HepG2 (cell line): ENCODE results near the gene PPP1CB. TPM values are rescaled to one million over a fixed set of nuclear protein-coding genes. Genes with fewer than 3 reads are reported as not detected.

Source experiments
- ATAC-seq: fragments of 200-7000 bp; cut with Tn5 transposase; 3 replicates; pipeline ENCODE4 v1.9.1; 2020; ENCODE audit warnings: mild to moderate bottlenecking, moderate library complexity
- BruUV-seq: library from RNA; stranded (reverse); fragments of 400-500 nt; replicated peaks from 2 replicates; lab custom pipeline; 2021; lab: Mats Ljungman, UMichigan
- CTCF ChIA-PET: fragments of 300-600 bp; formaldehyde crosslinking; extraction: SDS; loops from one replicate; lab custom pipeline; 2021; ENCODE audit warnings: low total read pairs, inconsistent platforms, low intra/inter-chr PET ratio; lab: Yijun Ruan, JAX
- POLR2A ChIA-PET: fragments of 350-600 bp; sonication (Branson Sonifier 250); formaldehyde crosslinking; loops from one replicate; lab custom pipeline; 2020; ENCODE audit warnings: antibody characterized with exemption, inconsistent platforms; lab: Yijun Ruan, JAX
- DNase-seq: peaks from one replicate; pipeline ENCODE4 v3.0.0-alpha.2; 2015; ENCODE audit warnings: low spot score
- FAIRE-seq: peaks from 3 replicates; lab custom pipeline; 2011; peaks lifted over from hg19 to GRCh38; lab: Jason Lieb, UNC
- H2AFZ ChIP-seq: one replicate; pipeline ENCODE4 v1.6.1; 2011; ENCODE audit warnings: low read length, inconsistent platforms
- H3K27ac ChIP-seq: fragments of 300-600 bp; 3 replicates; pipeline ENCODE4 v1.8.0; 2011; ENCODE audit warnings: mixed run types, mild to moderate bottlenecking, mixed read lengths, low read length, inconsistent platforms; ENCODE audit not compliant: insufficient read depth; ENCODE audit errors: extremely low read length
- H3K27me3 ChIP-seq, 2 experiments: fragments of 200-600 bp in 1 of 2; 2 replicates in 1 of 2; 3 replicates in 1 of 2; pipeline versions ENCODE4 v1.6.0 to v1.8.0; 2011; ENCODE audit warnings: low read length in 2 of 2, mild to moderate bottlenecking in 2 of 2, moderate library complexity in 2 of 2, inconsistent platforms in 1 of 2; ENCODE audit not compliant: insufficient read depth in 2 of 2, control insufficient read depth in 1 of 2
- H3K36me3 ChIP-seq, 2 experiments: fragments of 200-600 bp in 1 of 2; replicated peaks in 1 of 2; 2 replicates in 1 of 2; 3 replicates in 1 of 2; pipeline versions ENCODE4 v1.5.1 to v1.8.0; 2011; ENCODE audit warnings: low read length in 2 of 2, inconsistent platforms in 1 of 2; ENCODE audit not compliant: insufficient read depth in 2 of 2, control insufficient read depth in 1 of 2
- H3K4me1 ChIP-seq: 2 replicates; pipeline ENCODE4 v1.5.1; 2012; ENCODE audit warnings: low read length, inconsistent platforms; ENCODE audit not compliant: insufficient read depth
- H3K4me2 ChIP-seq: 2 replicates; pipeline ENCODE4 v1.6.0; 2011; ENCODE audit warnings: low read depth, low read length, inconsistent platforms
- H3K4me3 ChIP-seq, 3 experiments: fragments of 200-600 bp in 1 of 3; sonication (generic), shearing (Covaris generic) in 1 of 3; replicated peaks in 1 of 3; 2 replicates each; pipeline ENCODE4 v1.5.1; 2011 to 2016; ENCODE audit warnings: low read length in 3 of 3, inconsistent platforms in 2 of 3, low read depth in 2 of 3, mild to moderate bottlenecking in 2 of 3, control low read depth in 1 of 3, mixed read lengths in 1 of 3; ENCODE audit not compliant: insufficient read depth in 1 of 3
- H3K79me2 ChIP-seq: one replicate; pipeline ENCODE4 v1.6.1; 2011; ENCODE audit warnings: low read length, inconsistent platforms; ENCODE audit not compliant: insufficient read depth
- H3K9ac ChIP-seq: 2 replicates; pipeline ENCODE4 v1.6.0; 2011; ENCODE audit warnings: mild to moderate bottlenecking, low read depth, low read length, inconsistent platforms; ENCODE audit not compliant: insufficient read depth
- H3K9me3 ChIP-seq: 2 replicates; pipeline ENCODE4 v1.5.1; 2012; ENCODE audit warnings: mild to moderate bottlenecking, low read length
- H4K20me1 ChIP-seq: 2 replicates; pipeline ENCODE4 v1.6.0; 2011; ENCODE audit warnings: inconsistent platforms, mild to moderate bottlenecking, low read length, moderate library complexity; ENCODE audit not compliant: insufficient read depth
- HMG20B ChIP-seq: conservative IDR thresholded peaks from 2 replicates; pipeline ENCODE4 v1.6.1; 2016; ENCODE audit warnings: missing genetic modification reagents, missing compliant biosample characterization
- MLLT10 ChIP-seq: sonication (generic); formaldehyde crosslinking; IDR thresholded peaks from 2 replicates; pipeline ENCODE4 v1.4.0; 2020; ENCODE audit warnings: missing genetic modification reagents
- NPAS2 ChIP-seq: sonication (generic); formaldehyde crosslinking; IDR thresholded peaks from 2 replicates; pipeline ENCODE4 v1.8.0; 2022; ENCODE audit warnings: mild to moderate bottlenecking, missing genetic modification reagents, borderline replicate concordance
- RBAK ChIP-seq: sonication (generic); formaldehyde crosslinking; IDR thresholded peaks from 2 replicates; pipeline ENCODE4 v1.5.1; 2020; ENCODE audit warnings: mild to moderate bottlenecking, missing genetic modification reagents
- SETDB1 ChIP-seq: sonication (generic); formaldehyde crosslinking; IDR thresholded peaks from 2 replicates; pipeline ENCODE4 v1.5.1; 2020; ENCODE audit warnings: missing genetic modification reagents, mild to moderate bottlenecking, borderline replicate concordance
- U2AF2 ChIP-seq: fragments of 200-400 bp; formaldehyde crosslinking; IDR thresholded peaks from 2 replicates; pipeline ENCODE4 v1.6.1; 2017; ENCODE audit warnings: low read depth, mild to moderate bottlenecking, low read length
- XRCC5 ChIP-seq: fragments of 200-400 bp; formaldehyde crosslinking; optimal IDR thresholded peaks from 2 replicates; pipeline ENCODE3; 2017; ENCODE audit warnings: mild to moderate bottlenecking, low read length
- ZKSCAN8 ChIP-seq: IDR thresholded peaks from 2 replicates; pipeline ENCODE4 v1.6.1; 2016; ENCODE audit warnings: borderline replicate concordance, missing genetic modification reagents, missing compliant biosample characterization
- ZNF225 ChIP-seq: sonication (generic); formaldehyde crosslinking; IDR thresholded peaks from 2 replicates; pipeline ENCODE4 v1.4.0; 2020; ENCODE audit warnings: mild to moderate bottlenecking, missing genetic modification reagents
- ZNF446 ChIP-seq: sonication (generic); formaldehyde crosslinking; IDR thresholded peaks from 2 replicates; pipeline ENCODE4 v1.5.0; 2020; ENCODE audit warnings: mild to moderate bottlenecking, missing genetic modification reagents
- ZNF792 ChIP-seq: IDR thresholded peaks from 2 replicates; pipeline ENCODE4 v1.6.1; 2016
- ZSCAN21 ChIP-seq: sonication (generic); formaldehyde crosslinking; IDR thresholded peaks from 2 replicates; pipeline ENCODE4 v1.8.0; 2022; ENCODE audit warnings: mild to moderate bottlenecking, missing genetic modification reagents, moderate library complexity, borderline replicate concordance
- WGBS: methylation state at CpG from one replicate; pipeline ENCODE4 v1.1.6; 2017; ENCODE audit warnings: low lambda C conversion rate; 5-methylcytosine and 5-hydroxymethylcytosine counted together
- in situ Hi-C: cut with HindIII; loops from 2 replicates; pipeline ENCODE4 v1.10.0; 2017; ENCODE audit warnings: low pct_unique_long_range_greater_than_20kb; ENCODE audit not compliant: extremely low pct_ligation_motif_present
- intact Hi-C: fragments of 100-400 bp; cut with micrococcal nuclease; formaldehyde crosslinking; loops from one replicate; pipeline ENCODE4 v1.10.0; 2022; ENCODE audit not compliant: unreplicated experiment
- polyA plus RNA-seq, 8 experiments: library from polyadenylated mRNA; depleted of rRNA in 3 of 8; stranded (reverse) in 7 of 8; unstranded in 1 of 8; fragments of >200 nt; fragmentation: Illumina TruSeq in 4 of 8; extraction: Trizol in 4 of 8; gene quantifications; 2 replicates each; pipeline versions ENCODE4 v1.2.1 to v1.2.3, GENCODE V29; 2011 to 2016; ENCODE audit warnings: low read depth in 4 of 8, missing spikeins in 1 of 8, mixed read lengths in 1 of 8; ENCODE audit not compliant: insufficient read depth in 1 of 8
- total RNA-seq, 5 experiments: library from RNA; depleted of rRNA; stranded (reverse); fragments of >200 nt; fragmentation: Illumina TruSeq; extraction: Trizol; gene quantifications; 2 replicates each; pipeline ENCODE4 v1.2.3, GENCODE V29; 2016; ENCODE audit warnings: low read depth in 1 of 5
- TF ChIP-seq, protein P1 (sequence below): sonication (generic); formaldehyde crosslinking; IDR thresholded peaks from 2 replicates; pipeline ENCODE4 v1.8.1; 2023; ENCODE audit warnings: missing genetic modification reagents, inconsistent platforms, borderline replicate concordance
- TF ChIP-seq, protein P2 (sequence below): sonication (generic); formaldehyde crosslinking; IDR thresholded peaks from 2 replicates; pipeline ENCODE4 v1.5.0; 2020; ENCODE audit warnings: mild to moderate bottlenecking, missing genetic modification reagents, borderline replicate concordance
- TF ChIP-seq, protein P3 (sequence below): sonication (generic); formaldehyde crosslinking; IDR thresholded peaks from 2 replicates; pipeline ENCODE4 v1.9.0; 2021; ENCODE audit warnings: missing genetic modification reagents, borderline replicate concordance

Gene PPP1CB
- total and polyA plus RNA-seq, 2 of the 13 experiments (the other 11 are each of a cell fraction or from before 2014, with no cell fraction given), result 46.9 to 109 TPM

DNA sequence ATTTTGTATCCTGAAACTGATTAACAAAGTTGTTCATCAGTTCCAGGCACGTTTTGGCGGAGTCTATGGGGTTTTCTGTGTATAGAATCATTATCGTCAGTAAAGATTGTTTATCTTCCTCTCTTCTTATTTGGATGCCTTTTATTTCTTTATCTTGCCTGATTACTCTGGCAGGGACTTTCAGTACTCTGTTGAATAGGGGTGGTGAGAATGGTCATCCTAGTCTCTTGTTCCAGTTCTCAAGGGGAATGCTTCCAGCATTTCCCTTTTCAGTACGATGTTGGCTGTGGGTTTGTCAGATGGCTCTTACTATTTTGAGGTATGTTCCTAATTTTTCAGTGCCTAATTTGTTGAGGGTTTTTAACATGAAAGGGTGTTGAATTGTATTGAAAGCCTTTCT, 45.0 kb downstream of the PPP1CB start:
- no peak overlapping the region for H2AFZ ChIP-seq
- WGBS, result 97% methylated on average over 4 of the region's 4 CpGs
- peaks cover 9% of the 10 kb centered on the region; the same call in 1 of the 2 replicates for H4K20me1 ChIP-seq
- peaks cover 13 to 78% of the 10 kb centered on the region in 2 experiments for H3K36me3 ChIP-seq
- ChIA-PET CTCF (no interaction called here), POLR2A (no interaction called here)
- no peak overlapping the region for H3K4me3 ChIP-seq
- DNase-seq, result no peak
- H3K79me2 ChIP-seq, result peaks cover 16% of the 10 kb centered on the region
- H3K4me2 ChIP-seq, result no peak overlapping the region
- no peaks in the 10 kb centered on the region for H3K4me1 ChIP-seq
- H3K27me3 ChIP-seq, result no peaks in the 10 kb centered on the region
- no TSS peak for BruUV-seq
- no peaks in the 10 kb centered on the region for H3K9me3 ChIP-seq
- no peak overlapping the region for H3K9ac ChIP-seq
- intact Hi-C loops (no loop called here), in situ Hi-C loops (no loop called here)
- FAIRE-seq, result no peak
- no peak overlapping the region for H3K27ac ChIP-seq
- ATAC-seq, result no peak
- no peak for TF ChIP-seq MLLT10
- TF ChIP-seq U2AF2, result no peak
- no peak for TF ChIP-seq ZNF446
- TF ChIP-seq ZKSCAN8 (CRISPR knock-in tag), result no peak
- no peak for TF ChIP-seq XRCC5
- TF ChIP-seq SETDB1 (CRISPR knock-in tag), result no peak
- TF ChIP-seq NPAS2 (CRISPR knock-in tag), result no peak
- TF ChIP-seq ZNF792 (CRISPR knock-in tag), result no peak
- TF ChIP-seq, protein P1, sequence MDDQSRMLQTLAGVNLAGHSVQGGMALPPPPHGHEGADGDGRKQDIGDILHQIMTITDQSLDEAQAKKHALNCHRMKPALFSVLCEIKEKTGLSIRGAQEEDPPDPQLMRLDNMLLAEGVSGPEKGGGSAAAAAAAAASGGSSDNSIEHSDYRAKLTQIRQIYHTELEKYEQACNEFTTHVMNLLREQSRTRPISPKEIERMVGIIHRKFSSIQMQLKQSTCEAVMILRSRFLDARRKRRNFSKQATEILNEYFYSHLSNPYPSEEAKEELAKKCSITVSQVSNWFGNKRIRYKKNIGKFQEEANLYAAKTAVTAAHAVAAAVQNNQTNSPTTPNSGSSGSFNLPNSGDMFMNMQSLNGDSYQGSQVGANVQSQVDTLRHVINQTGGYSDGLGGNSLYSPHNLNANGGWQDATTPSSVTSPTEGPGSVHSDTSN (CRISPR knock-in tag), result no peak
- TF ChIP-seq, protein P2, sequence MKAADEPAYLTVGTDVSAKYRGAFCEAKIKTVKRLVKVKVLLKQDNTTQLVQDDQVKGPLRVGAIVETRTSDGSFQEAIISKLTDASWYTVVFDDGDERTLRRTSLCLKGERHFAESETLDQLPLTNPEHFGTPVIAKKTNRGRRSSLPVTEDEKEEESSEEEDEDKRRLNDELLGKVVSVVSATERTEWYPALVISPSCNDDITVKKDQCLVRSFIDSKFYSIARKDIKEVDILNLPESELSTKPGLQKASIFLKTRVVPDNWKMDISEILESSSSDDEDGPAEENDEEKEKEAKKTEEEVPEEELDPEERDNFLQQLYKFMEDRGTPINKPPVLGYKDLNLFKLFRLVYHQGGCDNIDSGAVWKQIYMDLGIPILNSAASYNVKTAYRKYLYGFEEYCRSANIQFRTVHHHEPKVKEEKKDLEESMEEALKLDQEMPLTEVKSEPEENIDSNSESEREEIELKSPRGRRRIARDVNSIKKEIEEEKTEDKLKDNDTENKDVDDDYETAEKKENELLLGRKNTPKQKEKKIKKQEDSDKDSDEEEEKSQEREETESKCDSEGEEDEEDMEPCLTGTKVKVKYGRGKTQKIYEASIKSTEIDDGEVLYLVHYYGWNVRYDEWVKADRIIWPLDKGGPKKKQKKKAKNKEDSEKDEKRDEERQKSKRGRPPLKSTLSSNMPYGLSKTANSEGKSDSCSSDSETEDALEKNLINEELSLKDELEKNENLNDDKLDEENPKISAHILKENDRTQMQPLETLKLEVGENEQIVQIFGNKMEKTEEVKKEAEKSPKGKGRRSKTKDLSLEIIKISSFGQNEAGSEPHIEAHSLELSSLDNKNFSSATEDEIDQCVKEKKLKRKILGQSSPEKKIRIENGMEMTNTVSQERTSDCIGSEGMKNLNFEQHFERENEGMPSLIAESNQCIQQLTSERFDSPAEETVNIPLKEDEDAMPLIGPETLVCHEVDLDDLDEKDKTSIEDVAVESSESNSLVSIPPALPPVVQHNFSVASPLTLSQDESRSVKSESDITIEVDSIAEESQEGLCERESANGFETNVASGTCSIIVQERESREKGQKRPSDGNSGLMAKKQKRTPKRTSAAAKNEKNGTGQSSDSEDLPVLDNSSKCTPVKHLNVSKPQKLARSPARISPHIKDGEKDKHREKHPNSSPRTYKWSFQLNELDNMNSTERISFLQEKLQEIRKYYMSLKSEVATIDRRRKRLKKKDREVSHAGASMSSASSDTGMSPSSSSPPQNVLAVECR (CRISPR knock-in tag), result no peak
- no peak for TF ChIP-seq HMG20B (CRISPR knock-in tag)
- TF ChIP-seq RBAK (CRISPR knock-in tag), result no peak
- no peak for TF ChIP-seq ZNF225
- TF ChIP-seq, protein P3, sequence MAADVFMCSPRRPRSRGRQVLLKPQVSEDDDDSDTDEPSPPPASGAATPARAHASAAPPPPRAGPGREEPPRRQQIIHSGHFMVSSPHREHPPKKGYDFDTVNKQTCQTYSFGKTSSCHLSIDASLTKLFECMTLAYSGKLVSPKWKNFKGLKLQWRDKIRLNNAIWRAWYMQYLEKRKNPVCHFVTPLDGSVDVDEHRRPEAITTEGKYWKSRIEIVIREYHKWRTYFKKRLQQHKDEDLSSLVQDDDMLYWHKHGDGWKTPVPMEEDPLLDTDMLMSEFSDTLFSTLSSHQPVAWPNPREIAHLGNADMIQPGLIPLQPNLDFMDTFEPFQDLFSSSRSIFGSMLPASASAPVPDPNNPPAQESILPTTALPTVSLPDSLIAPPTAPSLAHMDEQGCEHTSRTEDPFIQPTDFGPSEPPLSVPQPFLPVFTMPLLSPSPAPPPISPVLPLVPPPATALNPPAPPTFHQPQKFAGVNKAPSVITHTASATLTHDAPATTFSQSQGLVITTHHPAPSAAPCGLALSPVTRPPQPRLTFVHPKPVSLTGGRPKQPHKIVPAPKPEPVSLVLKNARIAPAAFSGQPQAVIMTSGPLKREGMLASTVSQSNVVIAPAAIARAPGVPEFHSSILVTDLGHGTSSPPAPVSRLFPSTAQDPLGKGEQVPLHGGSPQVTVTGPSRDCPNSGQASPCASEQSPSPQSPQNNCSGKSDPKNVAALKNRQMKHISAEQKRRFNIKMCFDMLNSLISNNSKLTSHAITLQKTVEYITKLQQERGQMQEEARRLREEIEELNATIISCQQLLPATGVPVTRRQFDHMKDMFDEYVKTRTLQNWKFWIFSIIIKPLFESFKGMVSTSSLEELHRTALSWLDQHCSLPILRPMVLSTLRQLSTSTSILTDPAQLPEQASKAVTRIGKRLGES (CRISPR knock-in tag), result no peak
- no peak for TF ChIP-seq ZSCAN21 (CRISPR knock-in tag)
